Activated CD8-positive, alpha-beta memory T cell treated with anti-CD3 and anti-CD28 coated beads, Interleukin-2, amount 50 U/mL, for 24 hours (primary cell): Measurements from ENCODE around the gene SFSWAP.
"Not testable (repeated sequence)": the region's sequence is repeated elsewhere in the genome, so short reads cannot be mapped to it uniquely, and the experiment has no call there.

ENCODE experiments used
- DNase-seq: peaks from one replicate; pipeline ENCODE4 v3.0.0-alpha.2; 2020; ENCODE audit errors: extremely low read depth

SFSWAP gene

GRCh38 chr12:131758016-131758739 lies 47.3 kb downstream of the SFSWAP start:
- DNase-seq: no peak

- no peak for DNase-seq
Measured at GRCh38 chr12:131759176-131759575, 48.3 kb downstream of the SFSWAP start.

DNA sequence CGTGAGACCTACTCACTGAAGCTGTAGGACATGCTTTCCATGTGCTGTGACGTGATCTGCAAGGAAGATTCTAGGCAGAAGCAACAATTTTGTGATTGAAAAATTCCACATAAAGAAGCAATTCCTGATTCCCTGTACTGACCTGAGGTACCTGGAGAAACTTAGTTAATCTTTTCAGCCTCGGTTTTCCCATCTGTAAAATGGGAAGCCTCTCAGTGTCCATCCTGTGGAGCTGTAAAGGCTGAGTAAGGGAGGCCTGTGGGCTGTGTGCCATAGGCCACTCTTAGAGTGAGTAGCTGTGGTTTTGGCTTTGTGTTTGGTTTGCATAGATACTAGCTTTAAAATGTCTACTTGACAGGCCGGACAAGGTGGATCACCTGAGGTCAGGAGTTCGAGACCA lies 50.7 kb downstream of the SFSWAP start:
- no peak for DNase-seq

DNA sequence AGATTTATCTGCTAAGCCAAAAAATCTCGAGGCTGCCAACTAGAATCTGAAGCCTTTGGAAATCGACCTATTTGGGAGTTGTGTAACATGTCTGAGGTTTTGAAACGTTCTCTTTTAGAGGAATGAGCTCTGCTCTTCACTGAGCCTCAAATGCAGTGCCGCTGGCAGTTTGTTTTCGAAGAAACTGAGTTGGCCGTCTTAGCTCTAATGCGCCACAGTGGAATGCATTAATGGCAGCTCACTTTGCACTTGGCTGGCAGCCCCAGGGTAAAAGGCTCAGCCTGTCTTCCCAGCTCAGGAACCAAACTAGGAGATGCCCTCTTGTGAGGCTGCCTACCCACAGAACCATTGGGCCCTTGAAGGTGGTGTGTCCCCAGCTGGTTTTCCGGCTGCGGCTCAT lies 53.8 kb downstream of the SFSWAP start:
- no peak for DNase-seq

GRCh38 chr12:131765961-131766360 lies 55.1 kb downstream of the SFSWAP start:
- no peak for DNase-seq

- no peak for DNase-seq
Measured at GRCh38 chr12:131766382-131767107, 55.7 kb downstream of the SFSWAP start.

GRCh38 chr12:131770120-131770519 lies 59.2 kb downstream of the SFSWAP start:
- DNase-seq: no peak

GRCh38 chr12:131771965-131772364 lies 61.1 kb downstream of the SFSWAP start:
- DNase-seq: no peak

DNA sequence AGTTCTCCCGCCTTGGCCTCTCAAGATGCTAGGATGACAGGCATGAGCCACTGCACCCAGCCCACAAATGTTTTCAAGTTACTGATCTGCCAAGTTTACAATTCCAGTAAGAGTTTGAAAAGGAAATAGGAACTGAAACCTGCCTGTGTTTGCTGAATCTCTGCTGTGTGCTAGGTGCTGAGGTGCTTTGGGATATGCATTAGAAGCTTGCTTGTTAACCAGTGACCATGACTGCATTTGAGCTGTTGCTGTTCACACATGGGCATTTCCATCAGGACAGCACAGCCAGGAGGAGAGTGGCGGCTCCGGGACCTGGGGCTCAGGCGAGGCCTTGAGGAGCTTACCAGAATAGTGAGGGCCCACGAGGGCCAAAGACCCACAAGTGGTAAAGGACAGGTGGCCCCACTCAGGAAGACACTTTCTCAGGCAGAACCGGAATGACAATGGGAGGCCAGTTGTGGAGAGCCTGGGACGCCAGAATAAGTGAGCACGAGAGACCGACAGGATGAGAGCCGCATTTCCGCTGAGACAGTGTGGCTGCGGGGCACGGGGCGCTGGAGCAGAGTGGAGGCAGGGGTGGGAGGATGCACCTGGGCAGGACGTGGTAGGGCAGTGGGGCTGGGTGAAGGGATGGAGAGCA lies 62.8 kb downstream of the SFSWAP start:
- DNase-seq: no peak

- no peak for DNase-seq
Measured at GRCh38 chr12:131774576-131775391, 63.9 kb downstream of the SFSWAP start.

DNA sequence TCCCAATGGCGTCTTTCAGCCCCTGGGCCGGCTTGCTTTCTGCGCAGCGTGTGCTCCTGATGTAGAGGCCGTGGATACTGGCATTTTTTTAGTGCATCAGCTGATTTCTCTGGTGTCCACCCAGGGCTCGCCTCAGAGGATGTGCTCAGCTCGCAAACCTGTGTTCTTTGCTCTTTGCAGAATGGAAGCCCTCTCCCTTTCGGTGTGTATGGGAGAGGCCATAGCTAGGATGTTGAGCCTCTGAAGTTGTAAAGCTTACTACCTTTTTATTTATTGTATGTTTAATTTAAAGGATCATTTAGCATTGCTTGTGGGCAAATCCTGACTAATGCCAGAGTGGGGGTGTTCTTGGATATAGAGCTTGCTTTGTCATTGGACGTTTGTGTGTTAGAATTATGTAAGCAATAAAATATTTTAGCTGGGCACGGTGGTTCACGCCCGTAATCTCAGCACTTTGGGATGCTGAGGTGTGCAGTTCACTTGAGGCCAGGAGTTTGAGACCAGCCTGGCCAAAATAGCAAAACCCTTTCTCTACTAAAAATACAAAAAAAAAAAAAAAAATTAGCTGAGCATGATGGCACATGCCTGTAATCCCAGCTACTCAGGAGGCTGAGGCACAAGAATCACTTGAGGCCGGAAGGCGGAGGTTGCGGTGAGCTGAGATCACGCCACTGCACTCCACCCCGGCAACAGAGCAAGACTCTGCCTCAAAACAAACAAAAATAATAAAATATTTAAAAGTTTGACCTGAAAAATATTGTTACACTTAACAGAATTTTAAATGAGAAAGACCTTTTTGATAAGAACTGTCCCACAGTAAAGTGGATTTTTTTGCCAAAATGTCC lies 64.7 kb downstream of the SFSWAP start:
- no peak for DNase-seq

DNA sequence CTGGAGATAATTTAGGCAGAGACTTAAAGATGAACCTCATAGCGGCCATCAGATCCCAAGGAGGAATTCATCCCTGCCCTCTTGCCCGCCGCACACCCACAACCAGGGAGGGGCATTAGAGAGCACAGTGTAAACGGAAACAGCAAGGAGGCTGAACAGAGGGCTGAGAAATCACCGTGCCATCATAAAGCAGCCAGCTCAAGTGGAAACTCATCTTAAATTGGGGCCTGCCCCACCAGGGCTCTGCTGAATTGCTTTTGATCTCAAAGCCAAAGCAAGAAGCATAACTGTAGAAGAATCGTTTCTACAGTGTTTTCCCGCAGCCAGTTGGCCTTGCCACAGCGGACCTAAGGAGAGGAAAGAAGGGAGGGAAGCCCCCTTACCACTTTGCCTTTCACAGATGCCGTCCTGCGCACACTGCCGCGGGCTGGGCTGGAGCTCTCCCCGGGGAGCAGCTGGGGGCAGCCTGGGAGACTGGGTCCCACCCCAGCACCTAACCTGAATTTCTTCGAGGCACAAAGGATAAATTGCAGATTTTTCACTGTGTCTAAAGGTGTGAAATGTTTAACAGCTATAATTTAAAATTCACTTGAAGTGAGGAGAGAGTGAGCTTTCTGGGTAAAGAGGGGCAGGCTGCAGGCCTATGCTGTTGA lies 65.5 kb downstream of the SFSWAP start:
- DNase-seq: no peak

DNA sequence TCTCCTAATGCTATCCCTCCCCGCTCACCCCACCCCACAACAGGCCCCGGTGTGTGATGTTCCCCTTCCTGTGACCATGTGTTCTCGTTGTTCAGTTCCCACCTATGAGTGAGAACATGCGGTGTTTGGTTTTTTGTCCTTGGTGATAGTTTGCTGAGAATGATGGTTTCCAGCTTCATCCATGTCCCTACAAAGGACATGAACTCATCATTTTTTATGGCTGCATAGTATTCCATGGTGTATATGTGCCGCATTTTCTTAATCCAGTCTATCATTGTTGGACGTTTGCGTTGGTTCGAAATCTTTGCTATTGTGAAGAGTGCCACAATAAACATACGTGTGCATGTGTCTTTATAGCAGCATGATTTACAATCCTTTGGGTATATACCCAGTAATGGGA lies 66.4 kb downstream of the SFSWAP start:
- DNase-seq: not testable (repeated sequence)

- DNase-seq: no peak
Measured at GRCh38 chr12:131779027-131779426, 68.1 kb downstream of the SFSWAP start.

DNA sequence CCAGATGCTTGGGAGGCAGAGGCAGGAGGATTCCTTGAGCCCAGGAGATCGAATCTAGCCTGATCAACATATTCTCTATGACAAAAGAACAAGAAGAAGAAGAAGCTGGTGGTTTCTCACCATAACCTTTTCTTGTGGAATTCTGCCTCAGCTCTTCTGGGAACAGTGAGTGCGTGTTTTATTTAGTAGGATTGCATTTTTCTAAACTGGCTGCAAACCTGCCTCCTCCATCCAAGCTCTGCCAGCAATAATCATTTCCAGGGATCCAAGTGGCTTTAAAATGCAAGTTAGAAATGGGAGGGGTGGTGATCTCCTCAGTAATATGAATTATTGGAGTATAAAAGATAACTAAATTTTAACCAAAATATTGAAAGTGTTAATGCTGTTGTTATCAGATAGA lies 71.2 kb downstream of the SFSWAP start:
- DNase-seq: no peak

DNA sequence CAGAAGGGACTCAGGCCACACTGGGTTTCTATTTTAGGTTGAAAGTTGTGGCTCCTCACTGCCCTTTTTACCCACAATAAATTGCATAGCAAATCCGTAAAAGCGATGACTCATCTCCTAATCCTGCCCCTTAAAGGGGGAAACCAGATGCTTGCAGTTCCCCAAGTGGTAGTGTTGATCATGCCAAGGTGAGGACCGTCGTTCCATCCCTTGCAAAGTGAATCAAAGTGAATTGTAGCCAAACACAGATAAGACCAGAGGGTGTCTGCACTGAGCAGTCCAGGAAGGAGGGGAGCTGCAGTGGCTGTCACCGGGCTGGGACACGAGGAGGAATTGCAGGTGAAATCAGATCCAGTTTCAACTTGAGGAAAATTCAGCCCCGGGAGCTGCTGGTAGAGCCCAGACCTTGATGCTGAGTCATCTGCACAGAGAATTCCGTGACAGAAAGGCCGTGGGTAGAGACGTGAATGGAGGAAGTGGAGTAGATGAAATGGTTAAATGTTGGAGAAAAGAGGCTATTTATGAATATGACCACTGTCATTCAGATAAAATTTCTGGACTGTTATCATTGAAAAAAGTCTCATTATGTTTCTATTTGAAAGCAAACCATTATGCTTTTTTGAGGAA lies 73.1 kb downstream of the SFSWAP start:
- DNase-seq: no peak

GRCh38 chr12:131784909-131785762 lies 74.2 kb downstream of the SFSWAP start:
- DNase-seq: no peak

DNA sequence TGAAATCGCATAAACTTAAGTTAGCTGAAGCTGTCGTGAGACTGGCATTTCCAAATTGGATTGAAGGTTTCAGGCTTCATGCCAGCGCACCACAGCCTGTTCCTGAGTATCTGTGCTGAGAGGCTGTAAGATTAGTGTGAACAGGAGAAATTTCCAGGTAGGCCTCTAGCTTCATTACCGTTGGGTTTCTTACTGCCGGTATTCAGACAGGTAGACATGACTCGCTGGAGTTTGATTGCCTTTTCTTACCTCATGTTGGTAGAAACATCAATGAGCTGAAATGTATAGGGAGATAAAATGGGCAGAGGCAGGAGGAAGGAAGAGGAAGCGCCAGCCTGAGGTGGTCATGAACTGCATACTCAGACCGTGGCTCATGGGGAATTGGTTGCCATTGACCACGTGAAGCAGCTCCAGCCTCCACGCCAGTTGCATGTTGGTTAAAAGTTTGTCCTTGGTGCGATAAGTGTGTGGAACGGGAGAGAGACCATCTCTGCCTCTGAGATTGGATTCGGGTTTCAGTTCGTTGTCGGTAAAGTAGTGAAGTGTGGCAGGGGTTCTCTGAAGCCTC lies 75.0 kb downstream of the SFSWAP start:
- DNase-seq: no peak

- DNase-seq: no peak
Measured at GRCh38 chr12:131786331-131786730, 75.4 kb downstream of the SFSWAP start.
